Esophagus muscularis mucosa (tissue), 3 donors: ENCODE measurements around the gene MYO1B.

ENCODE experiments used
- CTCF ChIP-seq, 3 experiments: fragments of 200-600 bp in 2 of 3; fragments of 450-650 bp in 1 of 3; sonication (generic) in 2 of 3; IDR thresholded peaks; one replicate each; pipeline ENCODE4 v1.5.1; 2017 to 2019; ENCODE audit warnings: antibody characterized with exemption in 3 of 3, mild to moderate bottlenecking in 2 of 3, moderate library complexity in 1 of 3
- POLR2A ChIP-seq: fragments of 450-650 bp; IDR thresholded peaks from one replicate; pipeline ENCODE4 v1.6.1; 2017; ENCODE audit warnings: antibody characterized with exemption, moderate library complexity, mild to moderate bottlenecking, low read depth

- TF ChIP-seq CTCF (IDR thresholded peaks at IDR 0.05) (no peak), POLR2A (no peak)
These were observed 16.9 kb upstream of the MYO1B start for GRCh38 chr2:191228333-191228732.
